ENCODE measurements around the gene RNF220.

- TF ChIP-seq ZNF776 (tag by site-specific recombination; IDR thresholded peaks at IDR 0.05; ENCODE audit: borderline replicate concordance), result no peak
- no peak for TF ChIP-seq ZBTB49 (tag by site-specific recombination; IDR thresholded peaks at IDR 0.05; ENCODE audit: low read depth)
Observed at GRCh38 chr1:44422161-44422560, 17.1 kb downstream of the RNF220 start.
